HG02588 (cell line): ENCODE data around the gene MTMR3.
"Not testable (repeated sequence)": the region's sequence is repeated elsewhere in the genome, so short reads cannot be mapped to it uniquely, and the experiment has no call there.

Experiments
- ATAC-seq: cut with Tn5 transposase; IDR thresholded peaks from one replicate; pipeline ENCODE4 v1.9.1; 2021; ENCODE audit warnings: mild to moderate bottlenecking, moderate library complexity; ENCODE audit not compliant: unreplicated experiment

MTMR3 gene

DNA sequence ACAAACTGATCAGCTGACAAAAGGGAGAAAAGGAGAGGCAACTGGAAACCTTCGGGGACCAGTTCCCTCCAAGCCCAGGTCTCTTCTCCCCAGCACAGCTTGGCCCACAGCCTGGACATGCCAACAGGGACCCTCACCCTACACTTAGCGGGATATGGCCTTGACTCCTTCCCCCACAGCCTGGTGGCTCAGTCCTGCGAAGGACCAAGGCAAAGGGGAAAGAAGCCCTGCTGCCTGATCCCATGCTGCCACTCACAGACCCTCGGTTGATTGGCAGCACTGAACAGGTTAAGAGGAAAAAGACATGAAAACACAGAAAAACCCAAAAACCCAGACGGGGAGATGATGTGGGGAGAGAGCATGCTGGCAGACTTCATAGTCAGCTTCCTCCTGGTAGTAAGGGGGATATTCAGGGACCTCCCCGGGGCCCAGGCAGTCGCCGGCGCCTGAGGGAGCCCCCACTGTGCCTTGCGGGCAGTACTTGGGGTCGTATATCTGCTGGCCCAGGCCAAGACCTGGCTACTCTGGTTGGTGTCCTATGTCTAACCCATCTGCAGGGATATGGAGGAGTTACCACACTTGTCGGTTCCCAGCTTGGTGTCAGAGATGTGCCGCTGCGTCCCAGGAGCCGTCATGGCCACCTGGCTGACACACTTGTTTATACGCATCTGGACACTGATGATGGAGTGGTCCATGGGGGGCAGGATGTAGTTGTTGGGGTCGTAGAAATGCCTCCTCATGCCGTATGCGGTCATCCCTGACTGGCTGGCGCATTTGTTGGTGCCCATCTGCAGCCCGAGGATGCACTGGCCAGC, 163.1 kb downstream of the MTMR3 start:
- ATAC-seq = no peak

DNA sequence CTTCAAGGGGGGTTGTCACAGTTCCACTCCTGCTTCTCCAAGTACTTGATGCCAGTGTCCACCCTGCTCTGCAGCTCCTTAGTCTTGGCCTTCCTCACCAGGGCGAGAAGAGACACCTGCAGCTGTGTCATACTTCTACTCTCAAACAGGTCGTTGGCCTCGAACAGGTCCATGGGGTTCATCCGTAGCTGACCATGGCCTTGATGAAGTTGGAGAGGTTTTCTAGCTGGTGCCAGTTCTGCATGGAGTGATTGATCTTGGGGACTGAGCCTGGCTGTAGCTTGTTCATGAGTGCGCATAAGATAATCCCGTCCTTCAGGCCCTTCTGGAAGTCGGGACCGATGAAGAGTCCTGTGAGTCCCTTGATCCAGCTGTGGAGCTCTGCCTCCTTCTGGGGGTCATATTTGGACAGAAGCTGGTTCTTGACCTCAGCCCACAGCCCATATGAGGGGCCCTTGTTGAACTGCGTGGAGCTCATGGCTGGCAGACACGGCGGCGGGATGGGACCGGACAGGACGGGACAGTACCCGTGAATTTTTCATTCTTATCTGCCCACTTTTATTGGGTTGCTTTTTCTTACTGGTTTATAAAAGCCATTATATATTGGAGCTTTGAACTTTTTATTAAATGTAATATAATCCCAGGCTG, 163.9 kb downstream of the MTMR3 start:
- no peak for ATAC-seq

DNA sequence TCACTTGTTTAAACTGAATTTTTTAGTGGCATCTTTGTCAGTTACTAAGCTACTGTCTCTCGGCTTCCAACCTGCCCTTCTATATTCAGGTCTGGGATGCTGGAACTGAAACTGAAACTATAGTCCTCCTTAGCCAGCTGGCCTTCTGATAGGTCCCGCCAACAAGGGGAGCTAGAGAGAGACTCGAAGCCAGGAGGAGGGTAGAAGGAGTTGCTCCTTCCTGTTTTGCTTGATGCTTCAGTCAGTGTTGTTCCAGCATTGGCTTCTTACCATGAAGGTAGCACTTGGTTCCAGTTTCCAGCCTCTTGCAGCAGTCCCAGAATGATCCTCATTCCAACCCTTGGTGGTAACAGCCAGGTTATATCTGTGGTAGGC, 164.4 kb downstream of the MTMR3 start:
- ATAC-seq = no peak

DNA sequence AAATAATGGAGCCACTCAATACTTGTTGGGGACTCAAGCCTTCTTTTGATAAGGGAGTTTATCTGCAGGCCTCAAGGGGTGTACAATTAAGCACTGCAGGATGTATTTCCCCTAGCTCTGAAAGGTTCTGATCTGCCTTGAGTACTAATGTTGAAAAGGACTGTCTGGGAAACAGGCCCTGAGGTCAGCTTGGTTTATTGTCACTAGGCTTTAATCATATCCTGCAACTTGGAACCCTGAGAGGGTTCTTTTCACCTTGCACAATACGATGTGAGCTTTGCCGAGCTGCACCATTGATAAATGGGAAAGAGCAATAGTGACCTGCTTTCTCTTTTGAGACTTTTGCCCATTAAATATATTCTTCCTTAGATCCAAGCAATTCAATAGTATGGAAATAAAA, 165.7 kb downstream of the MTMR3 start:
- no peak for ATAC-seq

DNA sequence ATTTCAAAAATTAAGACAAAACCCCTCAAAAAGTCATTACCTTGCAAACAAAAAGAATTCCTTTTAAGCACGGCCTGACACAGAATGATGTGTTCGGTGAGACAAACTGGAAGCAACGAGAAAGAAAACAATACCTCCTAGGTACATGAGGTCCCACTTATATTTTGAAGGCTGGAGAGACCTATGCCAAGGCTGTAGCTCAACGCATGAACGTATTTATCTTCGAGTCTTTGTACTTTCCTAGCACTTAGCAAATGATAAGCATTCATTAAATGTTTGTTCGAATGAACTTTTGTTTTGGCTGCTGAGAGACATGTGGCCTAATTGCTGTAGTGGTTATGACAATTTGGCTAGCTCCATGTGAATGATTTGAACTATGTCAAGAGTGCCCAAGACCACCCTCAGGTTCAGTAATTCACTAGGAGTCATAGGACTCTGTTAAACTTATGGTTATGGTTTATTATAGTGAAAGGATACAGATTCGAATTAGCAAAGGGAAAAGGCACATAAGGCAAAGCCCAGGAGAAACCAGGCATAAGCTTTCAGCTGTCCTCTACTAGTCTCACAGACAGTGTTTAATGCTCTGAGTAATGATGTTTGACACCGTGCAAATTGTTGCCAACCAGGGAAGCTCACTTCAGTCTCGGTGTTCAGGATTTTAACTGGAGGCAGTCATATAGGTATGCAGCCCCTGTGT, 171.2 kb downstream of the MTMR3 start:
- ATAC-seq = no peak

DNA sequence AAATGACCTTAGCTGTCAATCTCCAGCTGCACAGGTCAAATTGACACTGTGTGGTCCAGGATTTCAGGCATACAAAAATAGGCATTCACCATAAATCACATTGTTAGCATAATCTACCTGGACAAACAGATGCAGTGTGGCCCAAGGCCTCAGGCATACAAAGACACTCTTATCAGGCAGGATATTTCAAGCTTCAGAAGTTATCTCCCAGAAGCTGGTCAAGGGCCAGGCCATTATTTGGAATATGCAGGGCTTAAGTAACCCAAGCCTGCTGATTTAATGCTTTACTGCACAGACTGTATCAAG, 171.7 kb downstream of the MTMR3 start:
- no peak for ATAC-seq

DNA sequence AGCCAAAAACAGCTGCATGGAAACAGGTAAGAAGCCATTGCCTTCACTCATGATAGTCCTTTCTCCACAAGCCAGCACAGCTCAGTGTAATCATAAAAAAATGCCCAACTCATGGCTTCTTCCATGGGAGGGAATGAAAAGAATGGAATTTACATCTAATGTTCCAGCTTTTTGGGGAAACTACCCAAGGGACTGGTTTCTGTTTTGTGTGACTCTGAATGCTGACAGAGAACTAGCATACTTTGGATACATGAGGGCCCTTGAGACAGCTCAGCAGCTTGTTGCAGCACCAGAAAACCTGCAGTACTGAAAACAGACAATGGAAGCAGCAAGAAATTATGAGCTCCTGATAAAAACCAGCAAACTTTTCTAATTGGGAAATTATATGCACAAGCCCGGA, 173.0 kb downstream of the MTMR3 start:
- ATAC-seq = no peak

DNA sequence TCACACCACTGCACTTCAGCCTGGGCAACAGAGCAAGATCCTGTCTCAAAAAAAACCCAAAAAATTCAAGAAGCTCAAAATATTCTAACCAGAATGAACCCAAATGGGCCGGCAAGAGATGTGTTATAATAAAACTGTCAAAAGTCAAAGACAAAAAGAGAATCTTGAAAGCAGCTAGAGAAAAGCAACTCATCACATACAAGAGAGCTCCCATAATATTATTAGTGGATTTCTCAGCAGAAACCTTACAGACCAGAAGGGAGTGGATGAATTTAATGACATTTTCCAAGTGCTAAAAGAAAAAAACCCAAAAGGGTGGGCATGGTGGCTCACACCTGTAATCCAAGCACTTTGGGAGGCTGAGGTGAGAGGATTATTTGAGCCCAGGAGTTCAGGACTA, 174.4 kb downstream of the MTMR3 start:
- no peak for ATAC-seq

DNA sequence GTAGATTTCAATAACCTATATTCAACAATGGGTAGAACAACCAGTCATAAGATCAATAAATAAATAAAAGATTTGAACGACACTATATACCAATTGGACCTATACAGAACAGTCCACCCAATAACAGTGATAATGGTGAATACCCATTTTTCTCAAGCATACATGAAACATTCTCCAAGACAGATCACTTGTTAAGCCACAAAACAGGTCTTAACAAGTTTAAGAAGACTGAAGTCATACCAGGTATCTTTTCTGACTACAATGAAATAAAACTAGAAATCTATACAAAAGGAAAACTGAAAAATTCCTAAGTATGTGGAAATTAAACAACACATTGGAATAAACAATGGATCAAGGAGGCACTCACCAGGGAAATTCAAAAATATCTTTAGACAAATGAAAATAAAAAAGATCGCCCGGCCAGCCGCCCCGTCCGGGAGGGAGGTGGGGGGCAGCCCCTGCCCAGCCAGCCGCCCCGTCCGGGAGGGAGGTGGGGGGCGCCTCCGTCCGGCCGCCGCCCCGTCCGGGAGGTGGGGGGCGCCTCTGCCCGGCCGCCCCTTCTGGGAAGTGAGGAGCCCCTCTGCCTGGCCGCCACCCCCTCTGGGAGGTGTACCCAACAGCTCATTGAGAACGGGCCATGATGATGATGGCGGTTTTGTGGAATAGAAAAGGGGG, 176.5 kb downstream of the MTMR3 start:
- ATAC-seq = not testable (repeated sequence)

DNA sequence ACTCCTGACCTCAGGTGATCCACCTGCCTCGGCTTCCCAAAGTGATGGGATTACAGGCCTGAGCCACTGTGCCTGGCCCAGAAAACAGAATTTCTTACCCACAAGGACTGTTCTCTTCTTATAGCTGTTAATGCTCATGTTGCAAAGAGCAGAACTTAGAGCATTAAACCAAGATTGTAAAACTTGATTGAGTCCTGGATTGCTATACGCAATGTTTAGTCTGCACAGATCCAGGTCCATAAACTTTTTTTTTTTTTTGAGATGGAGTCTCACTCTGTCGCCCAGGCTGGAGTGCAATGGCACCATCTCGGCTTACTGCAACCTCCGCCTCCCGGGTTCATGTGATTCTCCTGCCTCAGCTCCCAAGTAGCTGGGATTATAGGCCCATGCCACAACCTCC, 178.1 kb downstream of the MTMR3 start:
- not testable (repeated sequence) for ATAC-seq

DNA sequence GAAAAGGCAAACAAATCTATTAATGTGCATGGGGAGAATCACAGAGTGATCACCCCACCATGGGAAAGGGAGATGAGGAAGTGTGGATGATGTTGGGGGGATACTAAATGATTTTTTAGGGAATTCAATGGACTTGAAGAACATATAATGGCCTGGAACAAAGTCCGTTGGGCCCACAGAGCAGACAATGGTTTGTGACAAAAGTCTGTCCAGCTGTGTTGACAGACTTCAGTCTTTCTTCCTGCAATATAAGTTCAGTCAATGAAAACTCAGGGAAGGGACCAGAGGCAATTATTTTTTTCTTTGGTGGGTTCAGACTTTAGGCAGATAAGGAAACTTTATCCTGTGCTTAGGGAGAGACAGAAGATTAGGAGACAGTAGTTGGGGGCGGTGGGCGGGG, 179.3 kb downstream of the MTMR3 start:
- ATAC-seq = no peak

DNA sequence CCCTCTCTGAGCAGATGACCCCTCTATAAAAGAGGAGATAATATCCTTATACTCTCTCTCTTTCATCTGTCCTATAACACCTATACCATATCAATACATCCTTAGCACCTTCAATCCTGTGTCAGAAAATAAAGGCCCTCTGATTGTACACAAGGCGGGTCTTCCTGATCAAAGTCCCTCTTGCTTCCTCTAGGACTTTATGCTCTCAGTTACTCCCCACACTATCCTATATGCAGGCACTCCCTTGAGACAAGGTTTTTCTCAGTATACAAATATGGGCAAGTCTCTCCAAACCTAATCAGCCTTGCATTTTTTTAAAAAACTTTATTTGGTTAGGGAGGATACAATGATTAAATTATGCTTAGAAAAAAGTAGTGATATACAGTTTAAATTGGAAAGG, 180.0 kb downstream of the MTMR3 start:
- ATAC-seq = no peak

DNA sequence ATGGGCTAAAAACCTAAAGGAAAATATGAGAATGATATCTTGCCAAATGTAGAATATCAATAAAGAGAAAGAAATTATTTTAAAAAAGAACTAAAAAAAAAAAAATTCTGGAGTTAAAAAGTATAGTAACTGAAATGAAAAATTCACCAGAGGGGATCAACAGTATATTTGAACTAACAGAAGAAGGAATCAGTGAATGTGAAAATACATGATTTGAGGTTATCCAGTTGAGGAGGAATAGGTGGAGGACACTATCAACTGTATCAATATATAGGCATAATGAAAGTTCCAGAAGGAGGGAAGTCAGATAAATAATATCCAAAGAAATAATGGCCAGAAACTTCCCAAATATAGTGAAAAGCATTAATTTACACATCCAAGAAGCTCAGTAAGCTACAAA, 181.2 kb downstream of the MTMR3 start:
- no peak for ATAC-seq

DNA sequence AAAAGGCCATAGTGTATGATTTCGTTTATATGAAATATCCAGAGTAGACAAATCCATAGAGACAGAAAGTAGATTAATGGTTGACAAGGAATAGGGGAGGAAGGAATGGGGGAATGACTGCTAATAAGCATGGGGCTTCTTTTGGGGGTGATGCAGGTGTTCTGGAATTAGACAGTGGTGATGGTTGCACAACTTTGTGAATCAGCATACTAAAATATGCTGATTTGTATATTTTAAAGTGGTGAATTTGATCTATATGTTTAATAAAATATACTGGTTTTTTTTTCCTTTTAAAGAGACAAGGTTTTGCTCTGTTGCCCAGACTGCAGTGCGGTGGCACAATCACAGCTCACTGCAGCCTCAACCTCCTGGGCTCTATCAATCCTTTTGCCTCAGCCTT, 190.8 kb downstream of the MTMR3 start:
- no peak for ATAC-seq

DNA sequence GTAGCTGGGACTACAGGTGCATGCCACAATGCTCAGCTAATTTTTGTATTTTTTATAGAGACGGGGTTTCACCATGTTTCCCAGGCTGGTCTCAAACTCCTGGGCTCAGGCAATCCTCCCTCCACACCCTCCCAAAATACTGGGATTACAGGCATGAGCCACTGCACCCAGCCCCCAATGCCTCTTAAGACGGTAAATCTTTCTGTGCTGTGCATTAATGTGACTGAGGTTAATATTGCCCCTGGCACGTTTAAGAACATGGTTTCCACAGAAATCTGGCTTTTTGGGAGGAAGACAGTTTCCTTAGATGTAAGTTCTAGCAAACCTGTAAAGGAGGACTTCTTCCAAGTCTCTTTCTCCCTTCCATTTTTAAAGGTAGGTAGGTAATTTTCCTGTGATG, 191.2 kb downstream of the MTMR3 start:
- no peak for ATAC-seq

DNA sequence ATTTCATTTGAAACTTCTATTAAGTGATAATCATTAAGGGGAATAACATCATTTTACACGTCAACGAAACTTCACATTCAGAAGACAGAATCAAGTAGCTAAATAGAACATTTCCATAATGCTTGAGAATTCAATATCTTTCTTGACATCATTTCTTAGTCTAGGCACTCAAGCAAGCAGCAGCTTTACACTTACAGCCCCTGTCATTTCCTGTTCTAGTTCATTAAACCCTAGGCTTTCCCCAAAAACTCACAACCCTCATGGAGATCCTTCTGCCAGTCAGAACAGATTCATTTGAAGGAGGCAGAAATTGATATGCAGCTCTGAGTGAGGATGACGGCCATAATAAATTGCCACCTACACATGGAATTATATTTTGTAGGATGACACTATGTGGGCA, 192.0 kb downstream of the MTMR3 start:
- no peak for ATAC-seq

DNA sequence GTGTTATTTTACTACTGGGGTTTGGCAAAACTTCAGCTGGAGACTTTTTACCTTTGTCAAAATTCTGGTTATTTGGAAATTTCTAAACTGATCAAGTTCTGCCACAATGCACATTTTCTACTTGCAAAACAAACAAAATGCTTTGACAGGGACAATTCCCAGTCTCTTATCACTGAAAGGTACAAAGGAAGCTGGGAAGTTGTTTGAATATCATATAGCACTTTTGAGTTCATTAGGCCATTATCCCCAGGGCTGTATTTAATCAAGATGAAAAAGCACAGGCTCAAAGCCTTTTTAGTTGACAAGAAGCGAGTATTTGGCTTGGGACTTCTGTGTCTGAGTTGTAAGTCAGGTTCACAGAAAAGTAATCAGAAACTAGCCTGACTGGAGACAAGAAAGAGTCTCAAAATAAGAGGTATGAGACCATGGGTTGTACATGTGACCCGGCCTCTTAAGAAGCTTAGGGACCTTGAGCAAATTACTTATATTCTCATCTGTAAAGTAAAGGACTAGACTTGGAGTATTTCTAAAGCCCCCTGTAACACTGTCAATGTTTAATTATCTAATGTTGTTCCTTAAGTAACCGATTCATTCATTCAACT, 194.4 kb downstream of the MTMR3 start:
- no peak for ATAC-seq

DNA sequence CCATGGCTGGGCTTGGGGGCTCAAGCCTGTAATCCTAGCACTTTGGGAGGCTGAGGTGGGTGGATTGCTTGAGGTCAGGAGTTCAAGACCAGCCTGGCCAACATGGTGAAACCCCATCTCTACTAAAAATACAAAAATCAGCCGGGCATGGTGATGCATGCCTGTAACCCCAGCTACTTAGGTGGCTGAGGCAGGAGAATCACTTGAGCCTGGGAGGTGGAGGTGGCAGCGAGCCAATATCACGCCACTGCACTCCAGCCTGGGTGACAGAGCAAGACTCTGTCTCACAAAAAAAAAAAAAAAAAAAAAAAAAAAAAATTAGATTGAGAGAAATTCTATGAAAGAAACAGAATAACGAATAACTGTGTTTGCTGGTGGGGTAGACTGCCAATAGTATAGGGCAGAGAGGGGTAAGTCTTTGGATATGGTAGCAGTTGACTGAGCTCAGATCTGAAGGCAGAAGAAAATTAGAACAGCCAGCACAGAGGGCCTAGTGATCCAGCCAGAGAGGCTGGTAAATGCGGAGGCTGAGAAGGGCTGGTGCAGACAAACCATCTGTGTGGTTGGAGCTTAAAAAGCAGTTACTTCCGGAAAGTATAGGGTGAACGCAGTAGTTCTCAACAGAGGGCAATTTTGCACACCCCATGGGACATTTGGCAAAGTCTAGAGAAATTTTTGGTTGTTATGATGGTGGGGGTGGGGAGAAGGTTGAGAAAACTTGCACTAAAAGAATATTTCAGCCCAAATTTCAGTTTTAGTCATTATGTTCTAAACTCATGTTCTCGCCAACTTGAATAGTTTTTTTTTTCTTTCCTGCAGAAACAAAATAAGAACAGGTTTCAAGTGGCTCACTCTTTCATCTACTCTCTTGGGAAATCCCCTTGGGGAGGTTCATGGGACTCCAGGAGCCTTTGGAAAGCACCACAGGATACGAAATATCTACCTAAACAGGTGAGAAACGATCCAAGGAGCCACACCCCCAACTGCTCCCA, 195.6 kb downstream of the MTMR3 start:
- no peak for ATAC-seq

DNA sequence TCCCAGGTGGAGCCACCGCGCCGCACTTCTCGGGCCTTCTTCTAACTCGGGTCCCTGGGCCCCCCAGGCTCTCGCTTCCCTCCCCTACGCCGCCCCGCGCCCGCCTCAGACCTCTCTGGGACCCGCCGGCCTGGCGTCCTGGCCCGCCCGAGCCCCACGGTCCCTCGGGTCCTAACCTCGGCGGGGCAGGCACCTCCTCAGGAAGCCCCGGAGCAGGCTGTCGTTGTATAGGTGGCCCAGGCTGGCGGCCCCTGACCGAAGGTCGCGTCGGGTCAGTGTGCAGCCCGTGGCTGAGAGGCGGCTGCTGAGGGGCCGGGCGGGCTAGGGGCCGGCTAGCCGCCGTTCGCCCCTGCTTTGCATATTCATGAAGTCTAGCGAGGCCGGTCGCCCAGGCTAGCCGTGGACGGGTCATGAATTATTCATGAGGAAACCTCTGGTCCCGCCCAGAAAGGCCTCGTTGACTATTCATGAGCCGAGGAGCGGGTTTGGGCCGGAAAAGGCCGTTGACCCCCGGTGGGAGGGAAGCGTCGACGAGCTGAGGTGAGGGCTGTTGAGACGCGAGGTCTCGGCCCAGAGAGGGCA, 197.1 kb downstream of the MTMR3 start, which contains the start of gene HORMAD2:
Gene HORMAD2, plus strand, starts transcription at position 513 of the 582 bp plus-strand sequence. CDS start 13,489 bp downstream, outside the sequence.
- no peak for ATAC-seq
